ENCODE measurements around the gene ATMIN. TPM values are rescaled to one million over a fixed set of nuclear protein-coding genes. Genes with fewer than 3 reads are reported as not detected.

The ATMIN gene
- total and polyA plus RNA-seq, 2 donors (not counting 3 experiments of a cell fraction or from before 2014, with no cell fraction given) = 15.0 to 22.4 TPM

DNA sequence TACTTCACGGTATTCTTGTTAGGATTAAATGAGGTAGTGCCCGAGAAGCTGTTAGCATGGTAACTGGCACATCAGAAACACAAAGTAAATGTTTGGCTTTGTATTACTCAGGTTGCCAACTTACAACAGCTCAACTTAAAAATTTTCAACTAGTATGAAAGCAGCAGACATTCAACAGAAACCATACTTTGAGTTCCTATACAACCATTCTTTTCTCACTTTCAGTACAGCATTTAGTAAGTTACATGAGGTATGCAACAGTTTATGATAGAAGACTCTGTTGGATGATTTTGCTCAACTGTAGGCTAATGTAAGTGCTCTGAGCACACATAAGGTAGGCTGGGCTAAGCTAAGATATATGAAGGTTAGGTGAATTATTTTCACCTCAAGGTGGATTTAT lies 21.0 kb upstream of the ATMIN start:
- FAIRE-seq (no peak), DNase-seq (ENCODE audit: low read depth, low spot score) (no peak)
- H3K27me3 ChIP-seq (ENCODE audit: control insufficient read depth in 2 of 2, insufficient read depth in 2 of 2, low read length in 2 of 2) = no peaks in the 10 kb centered on the region
- H3K27ac ChIP-seq (ENCODE audit: insufficient read depth, low read depth, low read length) = no peak overlapping the region
- CTCF ChIA-PET = interaction anchor here (1.0 to 2.2 kb wide), 4 partner anchors 10 to 90 kb away, joined by 4 to 6 read pairs (median 5); partner anchors contain the start of gene ATMIN
- dilution Hi-C loops (cut with MboI; ENCODE audit: extremely low pct_ligation_motif_present, low sequenced_read_pairs) = no loop called here
- TF ChIP-seq GATA2 (IDR thresholded peaks at IDR 0.05; ENCODE audit: insufficient read depth, insufficient read length, low read depth, low read length) = no peak
- TF ChIP-seq JUN (IDR thresholded peaks at IDR 0.05; ENCODE audit: borderline replicate concordance, insufficient read depth, insufficient read length, low read depth) = no peak
- peaks cover 22% of the 10 kb centered on the region for H3K79me2 ChIP-seq (ENCODE audit: control insufficient read depth, insufficient read depth, low read length)
- no peak overlapping the region for H2AFZ ChIP-seq (ENCODE audit: low read depth, low read length)
- H3K4me2 ChIP-seq (ENCODE audit: insufficient read depth, low read length) = no peak overlapping the region
- no peaks in the 10 kb centered on the region for H3K4me1 ChIP-seq (ENCODE audit: control insufficient read depth, extremely low read depth, insufficient read depth, low read length)
- no TSS peak for BruUV-seq (replicated peaks)
- H3K9me1 ChIP-seq (replicated peaks; ENCODE audit: control insufficient read depth, extremely low read depth, insufficient read depth, low read length) = no peaks in the 10 kb centered on the region
- POLR2A ChIA-PET = no interaction called here
- peaks cover 10 to 12% of the 10 kb centered on the region in 2 experiments for H3K36me3 ChIP-seq (ENCODE audit: control insufficient read depth in 2 of 2, extremely low read depth in 1 of 2, insufficient read depth in 2 of 2, low read length in 2 of 2)
- H3K4me3 ChIP-seq (replicated peaks in 1 of 3; ENCODE audit: insufficient read depth in 1 of 3, low read depth in 1 of 3, low read length in 3 of 3) = no peak overlapping the region
- H3K9me3 ChIP-seq (replicated peaks; ENCODE audit: control insufficient read depth, insufficient read depth, low read length) = no peaks in the 10 kb centered on the region
- H3K9ac ChIP-seq (replicated peaks; ENCODE audit: extremely low read depth, insufficient read depth, low read length) = no peak overlapping the region
- intact Hi-C loops (cut with micrococcal nuclease) = no loop called here
- no peaks in the 10 kb centered on the region for H4K20me1 ChIP-seq (replicated peaks; ENCODE audit: control insufficient read depth, extremely low read depth, insufficient read depth, low read length)

DNA sequence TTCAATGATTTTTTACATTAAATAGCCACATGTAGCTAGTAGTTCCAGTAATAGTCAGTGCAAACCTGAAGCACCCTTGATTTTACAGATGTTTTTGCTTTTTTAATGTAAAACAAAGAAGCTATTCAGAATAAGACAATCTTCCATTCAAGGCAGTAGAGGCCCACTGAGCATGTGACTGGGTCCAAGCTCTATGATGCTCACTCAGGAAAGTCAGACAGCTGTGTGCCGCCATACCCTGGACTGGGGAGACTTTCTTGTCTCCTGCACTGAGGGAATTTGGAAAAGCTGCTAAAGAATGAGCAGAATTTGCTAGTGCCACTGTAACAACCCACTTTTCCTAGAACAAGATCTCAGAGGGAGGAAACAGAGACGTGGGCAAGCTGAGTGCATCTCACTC lies 17.1 kb upstream of the ATMIN start:
- POLR2A ChIA-PET = no interaction called here
- no peak overlapping the region for H3K27ac ChIP-seq (ENCODE audit: insufficient read depth, low read depth, low read length)
- intact Hi-C loops (cut with micrococcal nuclease) = no loop called here

More for the DNA sequence above, 17.1 kb upstream of the ATMIN start:
- no peak overlapping the region for H3K4me3 ChIP-seq (replicated peaks in 1 of 3; ENCODE audit: insufficient read depth in 1 of 3, low read depth in 1 of 3, low read length in 3 of 3)
- BruUV-seq (replicated peaks) = no TSS peak
- no peaks in the 10 kb centered on the region for H3K4me1 ChIP-seq (ENCODE audit: control insufficient read depth, extremely low read depth, insufficient read depth, low read length)
- no peaks in the 10 kb centered on the region for H3K9me3 ChIP-seq (replicated peaks; ENCODE audit: control insufficient read depth, insufficient read depth, low read length)
- TF ChIP-seq, protein P1, sequence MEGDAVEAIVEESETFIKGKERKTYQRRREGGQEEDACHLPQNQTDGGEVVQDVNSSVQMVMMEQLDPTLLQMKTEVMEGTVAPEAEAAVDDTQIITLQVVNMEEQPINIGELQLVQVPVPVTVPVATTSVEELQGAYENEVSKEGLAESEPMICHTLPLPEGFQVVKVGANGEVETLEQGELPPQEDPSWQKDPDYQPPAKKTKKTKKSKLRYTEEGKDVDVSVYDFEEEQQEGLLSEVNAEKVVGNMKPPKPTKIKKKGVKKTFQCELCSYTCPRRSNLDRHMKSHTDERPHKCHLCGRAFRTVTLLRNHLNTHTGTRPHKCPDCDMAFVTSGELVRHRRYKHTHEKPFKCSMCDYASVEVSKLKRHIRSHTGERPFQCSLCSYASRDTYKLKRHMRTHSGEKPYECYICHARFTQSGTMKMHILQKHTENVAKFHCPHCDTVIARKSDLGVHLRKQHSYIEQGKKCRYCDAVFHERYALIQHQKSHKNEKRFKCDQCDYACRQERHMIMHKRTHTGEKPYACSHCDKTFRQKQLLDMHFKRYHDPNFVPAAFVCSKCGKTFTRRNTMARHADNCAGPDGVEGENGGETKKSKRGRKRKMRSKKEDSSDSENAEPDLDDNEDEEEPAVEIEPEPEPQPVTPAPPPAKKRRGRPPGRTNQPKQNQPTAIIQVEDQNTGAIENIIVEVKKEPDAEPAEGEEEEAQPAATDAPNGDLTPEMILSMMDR (IDR thresholded peaks at IDR 0.05; ENCODE audit: extremely low read depth in 1 of 2, insufficient read depth in 1 of 2, low read depth in 1 of 2, low read length in 2 of 2) = no peak
- TF ChIP-seq MYC (IDR thresholded peaks at IDR 0.05; ENCODE audit: low read depth, low read length) = no peak
- no peaks in the 10 kb centered on the region for H3K9me1 ChIP-seq (replicated peaks; ENCODE audit: control insufficient read depth, extremely low read depth, insufficient read depth, low read length)
- H4K20me1 ChIP-seq (replicated peaks; ENCODE audit: control insufficient read depth, extremely low read depth, insufficient read depth, low read length) = no peaks in the 10 kb centered on the region
- no peak for DNase-seq (ENCODE audit: low read depth, low spot score)
- CTCF ChIA-PET = interaction anchor here (0.9 to 2.3 kb wide), 6 partner anchors 10 to 94 kb away, joined by 3 to 15 read pairs (median 6); partner anchors contain the start of gene ATMIN
- H3K9ac ChIP-seq (replicated peaks; ENCODE audit: extremely low read depth, insufficient read depth, low read length) = no peak overlapping the region
- dilution Hi-C loops (cut with MboI; ENCODE audit: extremely low pct_ligation_motif_present, low sequenced_read_pairs) = no loop called here
- H2AFZ ChIP-seq (ENCODE audit: low read depth, low read length) = no peak overlapping the region
- H3K4me2 ChIP-seq (ENCODE audit: insufficient read depth, low read length) = no peak overlapping the region
- no peak for FAIRE-seq
- H3K36me3 ChIP-seq (ENCODE audit: control insufficient read depth in 2 of 2, extremely low read depth in 1 of 2, insufficient read depth in 2 of 2, low read length in 2 of 2) = peaks cover 6 to 22% of the 10 kb centered on the region in 2 experiments
- H3K79me2 ChIP-seq (ENCODE audit: control insufficient read depth, insufficient read depth, low read length) = no peaks in the 10 kb centered on the region
- H3K27me3 ChIP-seq (ENCODE audit: control insufficient read depth in 2 of 2, insufficient read depth in 2 of 2, low read length in 2 of 2) = no peaks in the 10 kb centered on the region

Data from endothelial cell of umbilical vein (primary cell).